Breast epithelium (tissue), 4 donors: Measurements from ENCODE around the gene ABCA4. TPM values are rescaled to one million over a fixed set of nuclear protein-coding genes. Genes with fewer than 3 reads are reported as not detected.

ENCODE experiments used
- DNase-seq, 2 donors: peaks; one replicate each; pipeline ENCODE4 v3.0.0-alpha.2; 2019; ENCODE audit warnings: low spot score in 2 of 2
- H3K27ac ChIP-seq, 2 donors: fragments of 200-600 bp; sonication (generic) in 1 of 2; one replicate each; pipeline ENCODE4 v1.5.1; 2016 to 2019; ENCODE audit warnings: mild to moderate bottlenecking in 1 of 2
- H3K27me3 ChIP-seq, 2 donors: fragments of 200-600 bp; sonication (generic) in 1 of 2; one replicate each; pipeline versions ENCODE4 v1.5.1 to v1.6.0; 2017 to 2019; ENCODE audit warnings: control low read depth in 1 of 2, mild to moderate bottlenecking in 1 of 2
- H3K36me3 ChIP-seq: fragments of 200-600 bp; one replicate; pipeline ENCODE4 v1.5.1; 2019
- H3K4me1 ChIP-seq, 2 donors: fragments of 200-600 bp; sonication (generic); one replicate each; pipeline ENCODE4 v1.5.1; 2016 to 2019; ENCODE audit warnings: control low read depth in 1 of 2
- H3K4me3 ChIP-seq, 3 donors: fragments of 200-600 bp; sonication (generic); 1 replicate in 2 of 3; 2 replicates in 1 of 3; pipeline ENCODE4 v1.5.1; 2016 to 2019; ENCODE audit warnings: mild to moderate bottlenecking in 3 of 3, moderate library complexity in 2 of 3
- H3K9me3 ChIP-seq, 2 donors: fragments of 200-600 bp; sonication (generic) in 1 of 2; one replicate each; pipeline ENCODE4 v1.5.1; 2016 to 2019; ENCODE audit warnings: control low read depth in 1 of 2
- CTCF ChIP-seq, 3 donors: fragments of 450-650 bp; IDR thresholded peaks; one replicate each; pipeline ENCODE4 v1.5.1; 2016 to 2017; ENCODE audit warnings: antibody characterized with exemption in 3 of 3, mild to moderate bottlenecking in 3 of 3, moderate library complexity in 3 of 3
- POLR2A ChIP-seq: fragments of 450-650 bp; IDR thresholded peaks from one replicate; pipeline ENCODE4 v1.6.1; 2016; ENCODE audit warnings: antibody characterized with exemption, mild to moderate bottlenecking, moderate library complexity
- POLR2AphosphoS5 ChIP-seq, 3 donors: sonication (generic); formaldehyde crosslinking; IDR thresholded peaks; one replicate each; pipeline ENCODE4 v1.6.1; 2017; ENCODE audit warnings: antibody characterized with exemption in 3 of 3
- intact Hi-C: fragments of 100-400 bp; cut with DNase I; formaldehyde crosslinking; loops from one replicate; pipeline ENCODE4 v1.15.1; 2023; ENCODE audit warnings: low total_unique reads
- total RNA-seq, 3 donors: library from RNA; depleted of rRNA; stranded (reverse); fragments of >200 nt; gene quantifications; one replicate each; pipeline ENCODE4 v1.1.0, GENCODE V29; 2016

ABCA4 gene
- total RNA-seq, 3 donors from 2014 or later = 0.16 to 3.5 (median 1.3) TPM

- Histone ChIP-seq H3K9me3 (no peaks in the 10 kb centered on the region), H3K4me3 (no peak overlapping the region), H3K27ac (no peak overlapping the region), H3K36me3 (no peaks in the 10 kb centered on the region), H3K27me3 (no peaks in the 10 kb centered on the region), H3K4me1 (no peaks in the 10 kb centered on the region)
- no peak for TF ChIP-seq CTCF (IDR thresholded peaks at IDR 0.05)
- no peak for TF ChIP-seq POLR2AphosphoS5 (IDR thresholded peaks at IDR 0.05)
- no peak for TF ChIP-seq POLR2A
- DNase-seq = no peak
- intact Hi-C loops = no loop called here
Measured at GRCh38 chr1:93997756-93998155, 123.2 kb downstream of the ABCA4 start.

- Histone ChIP-seq H3K9me3 (no peaks in the 10 kb centered on the region), H3K4me3 (no peak overlapping the region), H3K27ac (peak overlapping the region in 1 of 2 donors; percentile 2), H3K4me1 (no peaks in the 10 kb centered on the region), H3K36me3 (no peaks in the 10 kb centered on the region), H3K27me3 (no peaks in the 10 kb centered on the region)
- no peak for DNase-seq
- intact Hi-C loops = no loop called here
- TF ChIP-seq POLR2AphosphoS5 (IDR thresholded peaks at IDR 0.05) (no peak), CTCF (IDR thresholded peaks at IDR 0.05) (no peak), POLR2A (no peak)
Measured at GRCh38 chr1:93995837-93996536, 125.0 kb downstream of the ABCA4 start.

GRCh38 chr1:93993731-93994130 is 127.2 kb downstream of the ABCA4 start:
- Histone ChIP-seq H3K9me3 (no peaks in the 10 kb centered on the region), H3K27me3 (no peaks in the 10 kb centered on the region), H3K27ac (peak overlapping the region; percentile 46 to 69), H3K4me3 (no peak overlapping the region), H3K4me1 (peaks cover 6 to 14% of the 10 kb centered on the region in 2 donors), H3K36me3 (no peaks in the 10 kb centered on the region)
- intact Hi-C loops = no loop called here
- TF ChIP-seq POLR2A (no peak), CTCF (IDR thresholded peaks at IDR 0.05) (no peak), POLR2AphosphoS5 (IDR thresholded peaks at IDR 0.05) (no peak)
- no peak for DNase-seq

- peaks cover 6 to 20% of the 10 kb centered on the region in 2 donors for H3K4me1 ChIP-seq
- TF ChIP-seq POLR2AphosphoS5 (IDR thresholded peaks at IDR 0.05) (no peak), CTCF (IDR thresholded peaks at IDR 0.05) (no peak), POLR2A (no peak)
- no peaks in the 10 kb centered on the region for H3K9me3 ChIP-seq
- peak overlapping the region; percentile 46 to 69 for H3K27ac ChIP-seq
- no peak for DNase-seq
- intact Hi-C loops = no loop called here
- H3K36me3 ChIP-seq = no peaks in the 10 kb centered on the region
- H3K27me3 ChIP-seq = no peaks in the 10 kb centered on the region
- H3K4me3 ChIP-seq = no peak overlapping the region
Measured at GRCh38 chr1:93992954-93993353, 128.0 kb downstream of the ABCA4 start.

GRCh38 chr1:93992190-93992589 is 128.8 kb downstream of the ABCA4 start:
- intact Hi-C loops = no loop called here

More at GRCh38 chr1:93992190-93992589, 128.8 kb downstream of the ABCA4 start:
- Histone ChIP-seq H3K36me3 (no peaks in the 10 kb centered on the region), H3K27me3 (no peaks in the 10 kb centered on the region), H3K9me3 (no peaks in the 10 kb centered on the region), H3K27ac (no peak overlapping the region), H3K4me3 (no peak overlapping the region), H3K4me1 (peaks cover 6 to 21% of the 10 kb centered on the region in 2 donors)
- DNase-seq = no peak
- TF ChIP-seq POLR2A (no peak), POLR2AphosphoS5 (IDR thresholded peaks at IDR 0.05) (no peak), CTCF (IDR thresholded peaks at IDR 0.05) (no peak)
